C1 segment of cervical spinal cord (tissue), 14 donors: ENCODE measurements around the gene PRKCI.
"Not testable (repeated sequence)": the region's sequence is repeated elsewhere in the genome, so short reads cannot be mapped to it uniquely, and the experiment has no call there.

ENCODE experiments used
- DNase-seq, 14 donors: peaks; one replicate each; lab custom pipeline; 2025; lab: John Stamatoyannopoulos, UW

Gene PRKCI

GRCh38 chr3:170278627-170279026, 56.4 kb downstream of the PRKCI start:
- no peak for DNase-seq

- DNase-seq, result no peak
Observed at GRCh38 chr3:170290194-170290593, 68.0 kb downstream of the PRKCI start.

GRCh38 chr3:170295586-170295985, 73.4 kb downstream of the PRKCI start:
- DNase-seq, result no peak

- no peak for DNase-seq
Observed at GRCh38 chr3:170296703-170297102, 74.5 kb downstream of the PRKCI start.

GRCh38 chr3:170301405-170301804, 79.2 kb downstream of the PRKCI start:
- DNase-seq, result no peak

GRCh38 chr3:170302008-170302407, 79.8 kb downstream of the PRKCI start:
- no peak for DNase-seq

- DNase-seq, result no peak
Observed at GRCh38 chr3:170306015-170306414, 83.8 kb downstream of the PRKCI start.

GRCh38 chr3:170307671-170308405, 85.6 kb downstream of the PRKCI start:
- DNase-seq, result no peak

- no peak for DNase-seq
Observed at GRCh38 chr3:170309046-170309445, 86.8 kb downstream of the PRKCI start.

- DNase-seq, result no peak
Observed at GRCh38 chr3:170317954-170318353, 95.7 kb downstream of the PRKCI start.

GRCh38 chr3:170320461-170321121, 98.4 kb downstream of the PRKCI start:
- DNase-seq, result no peak

GRCh38 chr3:170321321-170322034, 99.3 kb downstream of the PRKCI start:
- DNase-seq, result no peak

- DNase-seq, result no peak
Observed at GRCh38 chr3:170322566-170323269, 100.5 kb downstream of the PRKCI start.

GRCh38 chr3:170323331-170323730, 101.1 kb downstream of the PRKCI start:
- DNase-seq, result no peak

- no peak for DNase-seq
Observed at GRCh38 chr3:170324962-170325361, 102.7 kb downstream of the PRKCI start.

GRCh38 chr3:170327040-170327808, 105.0 kb downstream of the PRKCI start:
- DNase-seq, result no peak

GRCh38 chr3:170327868-170328548, 105.8 kb downstream of the PRKCI start:
- not testable (repeated sequence) for DNase-seq

GRCh38 chr3:170330366-170330765, 108.1 kb downstream of the PRKCI start:
- no peak for DNase-seq

GRCh38 chr3:170331143-170331542, 108.9 kb downstream of the PRKCI start:
- no peak for DNase-seq

GRCh38 chr3:170337420-170337819, 115.2 kb downstream of the PRKCI start:
- DNase-seq, result no peak
